H1 (cell line): Measurements from ENCODE around the gene HNRNPU. TPM values are rescaled to one million over a fixed set of nuclear protein-coding genes. Genes with fewer than 3 reads are reported as not detected.
A peak's percentile ranks its signal among the peaks of the same experiment; 100 is the strongest.

ENCODE experiments used
- CTCF ChIA-PET: fragments of 300-600 bp; sonication (Branson Sonifier 250); formaldehyde crosslinking; loops from one replicate; lab custom pipeline; 2021; ENCODE audit not compliant: partially characterized antibody; lab: Charles Lee
- POLR2A ChIA-PET: fragments of 300-600 bp; sonication (Branson Sonifier 250); formaldehyde crosslinking; loops from one replicate; lab custom pipeline; 2021; ENCODE audit warnings: inconsistent platforms; ENCODE audit not compliant: partially characterized antibody; lab: Charles Lee
- DNase-seq, 2 experiments: peaks; one replicate each; pipeline versions ENCODE4 v3.0.0 to v3.0.0-alpha.2; 2010 to 2022; ENCODE audit warnings: low spot score in 2 of 2, low read depth in 1 of 2, mixed read lengths in 1 of 2
- FAIRE-seq: peaks from 2 replicates; lab custom pipeline; 2011; peaks lifted over from hg19 to GRCh38; lab: Jason Lieb, UNC
- H2AFZ ChIP-seq: 2 replicates; pipeline ENCODE4 v1.8.1; 2012; ENCODE audit warnings: low read length, inconsistent platforms
- H2AK5ac ChIP-seq: 2 replicates; pipeline ENCODE4 v1.6.1; 2013; ENCODE audit warnings: low read depth, low read length
- H2BK120ac ChIP-seq: replicated peaks from 2 replicates; pipeline ENCODE3; 2013; ENCODE audit warnings: low read depth, low read length, inconsistent platforms
- H2BK12ac ChIP-seq: 2 replicates; pipeline ENCODE4 v1.6.1; 2013; ENCODE audit warnings: low read depth, low read length
- H2BK15ac ChIP-seq: 2 replicates; pipeline ENCODE4 v1.6.1; 2013; ENCODE audit warnings: low read length
- H2BK20ac ChIP-seq: 2 replicates; pipeline ENCODE4 v1.6.1; 2013; ENCODE audit warnings: low read length
- H2BK5ac ChIP-seq: 2 replicates; pipeline ENCODE4 v1.6.1; 2013; ENCODE audit warnings: low read depth, low read length
- H3K14ac ChIP-seq: 2 replicates; pipeline ENCODE4 v1.6.1; 2013; ENCODE audit warnings: inconsistent platforms; ENCODE audit not compliant: insufficient read length
- H3K18ac ChIP-seq: 2 replicates; pipeline ENCODE4 v1.6.1; 2013; ENCODE audit warnings: low read length; ENCODE audit errors: extremely low read depth
- H3K23ac ChIP-seq: 2 replicates; pipeline ENCODE4 v1.6.1; 2013; ENCODE audit warnings: inconsistent platforms; ENCODE audit not compliant: insufficient read length
- H3K23me2 ChIP-seq: 2 replicates; pipeline ENCODE4 v1.6.1; 2013; ENCODE audit warnings: low read depth, low read length
- H3K27ac ChIP-seq: 2 replicates; pipeline ENCODE4 v1.6.1; 2011; ENCODE audit warnings: low read depth, low read length, inconsistent platforms
- H3K27me3 ChIP-seq, 4 experiments: replicated peaks in 1 of 4; 1 replicate in 1 of 4; 2 replicates in 3 of 4; pipeline versions ENCODE4 v1.6.1 to v1.8.1; 2011 to 2013; ENCODE audit warnings: low read length in 3 of 4, mild to moderate bottlenecking in 3 of 4, inconsistent platforms in 2 of 4, mixed read lengths in 2 of 4, moderate library complexity in 1 of 4; ENCODE audit not compliant: control insufficient read depth in 3 of 4, insufficient read depth in 3 of 4; ENCODE audit errors: extremely low read depth in 1 of 4
- H3K36me3 ChIP-seq, 4 experiments: 2 replicates each; pipeline versions ENCODE4 v1.6.1 to v1.8.1; 2011 to 2013; ENCODE audit warnings: mild to moderate bottlenecking in 4 of 4, low read length in 3 of 4, moderate library complexity in 2 of 4, control low read depth in 1 of 4, inconsistent platforms in 1 of 4; ENCODE audit not compliant: insufficient read depth in 4 of 4, control insufficient read depth in 2 of 4
- H3K4ac ChIP-seq: replicated peaks from 2 replicates; pipeline ENCODE3; 2013; ENCODE audit warnings: low read length, low read depth, mixed read lengths, inconsistent platforms; ENCODE audit not compliant: insufficient read length
- H3K4me1 ChIP-seq, 4 experiments: replicated peaks in 1 of 4; 1 replicate in 1 of 4; 2 replicates in 3 of 4; pipeline versions ENCODE4 v1.6.1 to v1.8.1; 2011 to 2013; ENCODE audit warnings: low read length in 3 of 4, inconsistent platforms in 2 of 4, mixed read lengths in 1 of 4; ENCODE audit not compliant: insufficient read depth in 4 of 4, control insufficient read depth in 3 of 4
- H3K4me2 ChIP-seq, 2 experiments: 2 replicates each; pipeline versions ENCODE4 v1.6.1 to v1.8.1; 2011 to 2013; ENCODE audit warnings: low read depth in 2 of 2, low read length in 2 of 2, control low read depth in 1 of 2, inconsistent platforms in 1 of 2, mild to moderate bottlenecking in 1 of 2; ENCODE audit not compliant: insufficient read depth in 1 of 2
- H3K4me3 ChIP-seq, 4 experiments: fragments of 200-600, 300-600 bp in 1 of 4; sonication (generic), shearing (Covaris generic), sonication (Bioruptor Twin) in 1 of 4; 2 replicates each; pipeline versions ENCODE4 v1.5.1 to v1.8.1; 2011 to 2016; ENCODE audit warnings: low read length in 4 of 4, low read depth in 3 of 4, control low read depth in 2 of 4, inconsistent platforms in 2 of 4, mild to moderate bottlenecking in 2 of 4, mixed read lengths in 1 of 4, moderate library complexity in 1 of 4; ENCODE audit not compliant: insufficient read depth in 2 of 4; ENCODE audit errors: extremely low read depth in 1 of 4
- H3K56ac ChIP-seq: replicated peaks from 2 replicates; pipeline ENCODE3; 2013; ENCODE audit warnings: low read depth, mild to moderate bottlenecking, mixed read lengths, low read length, inconsistent platforms; ENCODE audit not compliant: insufficient read length
- H3K79me1 ChIP-seq: 2 replicates; pipeline ENCODE4 v1.6.1; 2013; ENCODE audit warnings: low read depth, low read length, control low read depth
- H3K79me2 ChIP-seq, 2 experiments: 2 replicates each; pipeline versions ENCODE4 v1.6.1 to v1.8.1; 2012 to 2013; ENCODE audit warnings: low read length in 2 of 2, mild to moderate bottlenecking in 2 of 2, inconsistent platforms in 1 of 2; ENCODE audit not compliant: insufficient read depth in 2 of 2, control insufficient read depth in 1 of 2
- H3K9ac ChIP-seq, 4 experiments: replicated peaks in 1 of 4; 1 replicate in 1 of 4; 2 replicates in 3 of 4; pipeline versions ENCODE4 v1.6.1 to v1.8.1; 2011 to 2013; ENCODE audit warnings: low read depth in 3 of 4, low read length in 3 of 4, control low read depth in 2 of 4, mild to moderate bottlenecking in 2 of 4, moderate library complexity in 2 of 4, inconsistent platforms in 1 of 4; ENCODE audit errors: extremely low read depth in 1 of 4
- H3K9me3 ChIP-seq, 2 experiments: 2 replicates each; pipeline versions ENCODE4 v1.6.1 to v1.8.1; 2012 to 2013; ENCODE audit warnings: mild to moderate bottlenecking in 2 of 2, moderate library complexity in 2 of 2, control low read depth in 1 of 2, inconsistent platforms in 1 of 2, low read depth in 1 of 2, low read length in 1 of 2, mixed read lengths in 1 of 2; ENCODE audit not compliant: insufficient read depth in 2 of 2
- H4K20me1 ChIP-seq, 2 experiments: replicated peaks in 1 of 2; 2 replicates each; pipeline versions ENCODE3 to v1.8.1; 2011 to 2013; ENCODE audit warnings: inconsistent platforms in 2 of 2, low read length in 2 of 2, mild to moderate bottlenecking in 1 of 2; ENCODE audit not compliant: insufficient read depth in 2 of 2, control insufficient read depth in 1 of 2
- H4K5ac ChIP-seq: 2 replicates; pipeline ENCODE4 v1.6.1; 2013; ENCODE audit warnings: low read length, low read depth, mixed read lengths, inconsistent platforms; ENCODE audit not compliant: insufficient read length
- H4K8ac ChIP-seq: 2 replicates; pipeline ENCODE4 v1.8.0; 2013; ENCODE audit warnings: mild to moderate bottlenecking, moderate library complexity, low read length, inconsistent platforms; ENCODE audit not compliant: insufficient read depth; ENCODE audit errors: extremely low read depth
- H4K91ac ChIP-seq: replicated peaks from 2 replicates; pipeline ENCODE3; 2013; ENCODE audit warnings: low read length, mixed read lengths, inconsistent platforms; ENCODE audit not compliant: insufficient read length
- ATF3 ChIP-seq: IDR thresholded peaks from 2 replicates; pipeline ENCODE4 v1.6.1; 2011; ENCODE audit warnings: low read depth, mild to moderate bottlenecking, low read length; ENCODE audit not compliant: insufficient read depth
- MAX ChIP-seq: IDR thresholded peaks from 2 replicates; pipeline ENCODE4 v1.6.1; 2012; ENCODE audit warnings: inconsistent platforms
- NANOG ChIP-seq: IDR thresholded peaks from 2 replicates; pipeline ENCODE4 v1.6.1; 2011; ENCODE audit warnings: low read length, low read depth, mild to moderate bottlenecking, inconsistent platforms; ENCODE audit not compliant: insufficient read depth, poor library complexity, severe bottlenecking
- TAF1 ChIP-seq: IDR thresholded peaks from 2 replicates; pipeline ENCODE4 v1.6.1; 2011; ENCODE audit warnings: mild to moderate bottlenecking, low read depth, low read length
- WGBS, 2 experiments: shearing (Covaris generic) in 1 of 2; methylation state at CpG; one replicate each; pipeline versions ENCODE4 v1.1.6 to v1.1.7; 2013 to 2015; ENCODE audit warnings: low lambda C conversion rate in 2 of 2, mixed read lengths in 2 of 2, inconsistent platforms in 1 of 2, low coverage in 1 of 2, missing lambda C conversion rate in 1 of 2; ENCODE audit not compliant: insufficient replicate concordance in 2 of 2, insufficient coverage in 1 of 2, insufficient read length in 1 of 2; ENCODE audit errors: extremely low coverage in 1 of 2, missing lambda C conversion rate in 1 of 2; 5-methylcytosine and 5-hydroxymethylcytosine counted together
- polyA plus RNA-seq, 7 experiments: library from polyadenylated mRNA; depleted of rRNA in 3 of 7; stranded (reverse) in 5 of 7; unstranded in 2 of 7; fragments of >200 nt in 5 of 7; fragments of 200-250 nt in 2 of 7; gene quantifications; 1 replicate in 5 of 7; 2 replicates in 1 of 7; 4 replicates in 1 of 7; pipeline versions ENCODE4 v1.2.1 to v1.2.3, GENCODE V29; 2011 to 2013; ENCODE audit warnings: missing spikeins in 2 of 7, mixed read lengths in 2 of 7
- total RNA-seq: library from RNA; stranded (reverse); fragmentation: NEBNext Ultra II Directional; extraction: Animal tissue kit (Norgen Biotek cat#: 25700); gene quantifications from 2 replicates; pipeline ENCODE4 v1.2.1, GENCODE V29; 2021

HNRNPU gene
- total and polyA plus RNA-seq, 2 of the 8 experiments (the other 6 are each of a cell fraction or from before 2014, with no cell fraction given), result 95.6 to 606 TPM

- CTCF ChIA-PET, result interaction anchor here (0.7 to 4.6 kb wide), 15 partner anchors 7 to 241 kb away, joined by 3 to 50 read pairs (median 8); no protein-coding TSS in a partner anchor
- TF ChIP-seq TAF1 (no peak), ATF3 (no peak), NANOG (no peak), MAX (no peak)
Measured at GRCh38 chr1:244802556-244803239, 61.6 kb downstream of the HNRNPU start.

More at GRCh38 chr1:244802556-244803239, 61.6 kb downstream of the HNRNPU start:
- Histone ChIP-seq H3K9ac (no peak overlapping the region), H2BK15ac (no peak overlapping the region), H3K18ac (0 out of 2 replicates have a peak overlapping the region, but pooled peaks have one; percentile 9), H3K23me2 (no peaks in the 10 kb centered on the region), H3K4me3 (no peak overlapping the region), H2AFZ (0 out of 2 replicates have a peak overlapping the region, but pooled peaks have one; percentile 33), H3K27ac (no peak overlapping the region), H3K79me1 (no peaks in the 10 kb centered on the region), H3K36me3 (no peaks in the 10 kb centered on the region), H3K4ac (no peak overlapping the region), H4K20me1 (no peaks in the 10 kb centered on the region), H3K56ac (no peak overlapping the region), H4K91ac (peak overlapping the region; percentile 51), H2BK20ac (no peak overlapping the region), H3K4me1 (peaks cover 0 to 5% (median 0%) of the 10 kb centered on the region in 4 experiments; a peak in 1 of 7 replicates), H2BK5ac (no peak overlapping the region), H3K79me2 (no peaks in the 10 kb centered on the region), H3K23ac (no peak overlapping the region), H2BK12ac (peak overlapping the region; percentile 18; the same call in 1 of the 2 replicates), H3K14ac (no peak overlapping the region), H3K4me2 (no peak overlapping the region), H4K5ac (no peak overlapping the region), H2AK5ac (no peak overlapping the region), H3K9me3 (no peaks in the 10 kb centered on the region), H3K27me3 (no peaks in the 10 kb centered on the region), H4K8ac (no peak overlapping the region), H2BK120ac (no peak overlapping the region)
- FAIRE-seq (no peak), DNase-seq (no peak)
- POLR2A ChIA-PET, result interaction anchor here (0.5 to 3.9 kb wide), 6 partner anchors 9 to 45 kb away, joined by 3 to 39 read pairs (median 7); partner anchors contain the start of gene COX20
- 95% methylated on average over 16 of the region's 16 CpGs; no CpG with 5 or more reads in 1 of the 2 experiments for WGBS, 2 experiments
